PC-3 (cell line): ENCODE data around the gene ZIC2.

Experiments used
- EZH2 ChIP-seq: fragments of 300-600 bp; sonication (generic); IDR thresholded peaks from one replicate; pipeline ENCODE4 v1.6.1; 2017; ENCODE audit warnings: antibody characterized with exemption, mild to moderate bottlenecking, low read length; ENCODE audit not compliant: unreplicated experiment
- TF ChIP-seq, protein P1 (sequence below): fragments of 300-600 bp; sonication (generic); conservative IDR thresholded peaks from 2 replicates; pipeline ENCODE4 v1.5.1; 2017; ENCODE audit warnings: antibody characterized with exemption, low read depth, mild to moderate bottlenecking, low read length

DNA sequence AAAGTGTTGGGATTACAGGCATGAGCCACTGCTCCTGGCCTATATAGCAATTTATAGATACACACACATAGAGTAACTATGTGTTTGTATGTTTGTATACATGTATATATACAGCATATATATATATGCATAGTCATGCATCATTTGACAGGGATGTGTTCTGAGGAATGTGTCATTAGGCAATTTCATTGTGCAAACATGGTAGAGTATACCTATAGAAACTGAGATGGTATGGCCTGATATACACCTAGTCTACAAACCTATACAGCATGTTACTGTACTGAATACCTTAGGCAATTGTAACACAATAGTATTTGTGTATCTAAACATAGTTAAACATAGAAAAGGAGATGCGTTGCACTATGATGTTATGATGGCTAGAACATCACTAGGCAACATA, 54.4 kb downstream of the ZIC2 start:
- TF ChIP-seq, protein P1, sequence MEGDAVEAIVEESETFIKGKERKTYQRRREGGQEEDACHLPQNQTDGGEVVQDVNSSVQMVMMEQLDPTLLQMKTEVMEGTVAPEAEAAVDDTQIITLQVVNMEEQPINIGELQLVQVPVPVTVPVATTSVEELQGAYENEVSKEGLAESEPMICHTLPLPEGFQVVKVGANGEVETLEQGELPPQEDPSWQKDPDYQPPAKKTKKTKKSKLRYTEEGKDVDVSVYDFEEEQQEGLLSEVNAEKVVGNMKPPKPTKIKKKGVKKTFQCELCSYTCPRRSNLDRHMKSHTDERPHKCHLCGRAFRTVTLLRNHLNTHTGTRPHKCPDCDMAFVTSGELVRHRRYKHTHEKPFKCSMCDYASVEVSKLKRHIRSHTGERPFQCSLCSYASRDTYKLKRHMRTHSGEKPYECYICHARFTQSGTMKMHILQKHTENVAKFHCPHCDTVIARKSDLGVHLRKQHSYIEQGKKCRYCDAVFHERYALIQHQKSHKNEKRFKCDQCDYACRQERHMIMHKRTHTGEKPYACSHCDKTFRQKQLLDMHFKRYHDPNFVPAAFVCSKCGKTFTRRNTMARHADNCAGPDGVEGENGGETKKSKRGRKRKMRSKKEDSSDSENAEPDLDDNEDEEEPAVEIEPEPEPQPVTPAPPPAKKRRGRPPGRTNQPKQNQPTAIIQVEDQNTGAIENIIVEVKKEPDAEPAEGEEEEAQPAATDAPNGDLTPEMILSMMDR, result no peak
- TF ChIP-seq EZH2, result no peak
